NCI-H2081 (cell line): Measurements from ENCODE around the gene ECHDC1.
"Not testable (repeated sequence)": the region's sequence is repeated elsewhere in the genome, so short reads cannot be mapped to it uniquely, and the experiment has no call there.

Experiments used
- DNase-seq, 2 experiments: peaks; one replicate each; lab custom pipeline; 2025; lab: John Stamatoyannopoulos, UW

Gene ECHDC1

GRCh38 chr6:127342296-127342945 lies 988 bp downstream of the ECHDC1 start:
- DNase-seq, result no peak

- DNase-seq, result no peak
These were observed 1.8 kb downstream of the ECHDC1 start for GRCh38 chr6:127341471-127342202.

- no peak for DNase-seq
These were observed 3.2 kb downstream of the ECHDC1 start for GRCh38 chr6:127340171-127340570.

- no peak for DNase-seq
These were observed 4.5 kb downstream of the ECHDC1 start for GRCh38 chr6:127338936-127339335.

GRCh38 chr6:127332383-127332961 lies 10.9 kb downstream of the ECHDC1 start:
- no peak for DNase-seq

GRCh38 chr6:127331256-127331655 lies 12.2 kb downstream of the ECHDC1 start:
- not testable (repeated sequence) for DNase-seq

- no peak for DNase-seq
These were observed 15.3 kb downstream of the ECHDC1 start for GRCh38 chr6:127328043-127328609.

- no peak for DNase-seq
These were observed 23.7 kb downstream of the ECHDC1 start for GRCh38 chr6:127319686-127320085.

- no peak for DNase-seq
These were observed 25.9 kb downstream of the ECHDC1 start for GRCh38 chr6:127317388-127318128.

GRCh38 chr6:127305741-127306140 lies 37.7 kb downstream of the ECHDC1 start:
- DNase-seq, result no peak

GRCh38 chr6:127303917-127304316 lies 39.5 kb downstream of the ECHDC1 start:
- no peak for DNase-seq

GRCh38 chr6:127302728-127303660 lies 40.4 kb downstream of the ECHDC1 start:
- DNase-seq, result peak; percentile 0 to 25

- no peak for DNase-seq
These were observed 42.2 kb downstream of the ECHDC1 start for GRCh38 chr6:127301199-127301700.

- DNase-seq, result no peak
These were observed 43.0 kb downstream of the ECHDC1 start for GRCh38 chr6:127300411-127300810.

GRCh38 chr6:127299522-127300240 lies 43.7 kb downstream of the ECHDC1 start:
- DNase-seq, result no peak

- DNase-seq, result no peak
These were observed 44.9 kb downstream of the ECHDC1 start for GRCh38 chr6:127298475-127298874.

GRCh38 chr6:127297502-127298070 lies 45.8 kb downstream of the ECHDC1 start:
- DNase-seq, result no peak

- DNase-seq, result no peak
These were observed 51.9 kb downstream of the ECHDC1 start for GRCh38 chr6:127291495-127291894.

- DNase-seq, result no peak
These were observed 52.8 kb downstream of the ECHDC1 start for GRCh38 chr6:127290391-127291265.
